ENCODE results near the gene GCH1.

DNA sequence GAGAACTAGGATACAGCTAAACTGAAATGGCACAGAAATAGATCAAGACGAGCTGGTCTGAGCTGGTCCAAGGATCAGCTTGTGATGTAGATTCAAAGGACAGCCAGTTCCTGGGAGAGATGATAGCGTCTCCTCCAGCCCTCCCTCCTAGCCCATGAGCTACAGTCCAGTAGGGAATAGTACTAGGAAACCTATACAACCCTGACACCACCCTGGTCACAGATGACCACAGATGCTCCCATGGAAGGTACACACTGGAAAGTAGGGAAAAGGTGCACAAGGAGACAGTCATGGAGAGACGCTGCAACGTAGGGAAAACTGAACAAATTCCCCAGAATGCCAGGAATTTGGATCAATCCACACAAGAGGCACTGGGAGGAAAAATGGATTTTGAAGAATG is 6.9 kb downstream of the GCH1 start:
- no peak for TF ChIP-seq EZH2 (IDR thresholded peaks at IDR 0.05; ENCODE audit: insufficient read depth, low read length)
- TF ChIP-seq, protein P1, sequence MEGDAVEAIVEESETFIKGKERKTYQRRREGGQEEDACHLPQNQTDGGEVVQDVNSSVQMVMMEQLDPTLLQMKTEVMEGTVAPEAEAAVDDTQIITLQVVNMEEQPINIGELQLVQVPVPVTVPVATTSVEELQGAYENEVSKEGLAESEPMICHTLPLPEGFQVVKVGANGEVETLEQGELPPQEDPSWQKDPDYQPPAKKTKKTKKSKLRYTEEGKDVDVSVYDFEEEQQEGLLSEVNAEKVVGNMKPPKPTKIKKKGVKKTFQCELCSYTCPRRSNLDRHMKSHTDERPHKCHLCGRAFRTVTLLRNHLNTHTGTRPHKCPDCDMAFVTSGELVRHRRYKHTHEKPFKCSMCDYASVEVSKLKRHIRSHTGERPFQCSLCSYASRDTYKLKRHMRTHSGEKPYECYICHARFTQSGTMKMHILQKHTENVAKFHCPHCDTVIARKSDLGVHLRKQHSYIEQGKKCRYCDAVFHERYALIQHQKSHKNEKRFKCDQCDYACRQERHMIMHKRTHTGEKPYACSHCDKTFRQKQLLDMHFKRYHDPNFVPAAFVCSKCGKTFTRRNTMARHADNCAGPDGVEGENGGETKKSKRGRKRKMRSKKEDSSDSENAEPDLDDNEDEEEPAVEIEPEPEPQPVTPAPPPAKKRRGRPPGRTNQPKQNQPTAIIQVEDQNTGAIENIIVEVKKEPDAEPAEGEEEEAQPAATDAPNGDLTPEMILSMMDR (IDR thresholded peaks at IDR 0.05; ENCODE audit: insufficient read depth, low read depth, low read length) = no peak
